IgD-negative memory B cell (primary cell): ENCODE results near the gene ZBTB21. TPM values are rescaled to one million over a fixed set of nuclear protein-coding genes. Genes with fewer than 3 reads are reported as not detected.
A peak's percentile ranks its signal among the peaks of the same experiment; 100 is the strongest.

Source experiments
- H3K27ac Mint-ChIP-seq, 3 donors: one replicate each; pipeline ENCODE4 v1.8.0; 2020 to 2022; ENCODE audit warnings: mild to moderate bottlenecking in 3 of 3, mixed read lengths in 3 of 3, moderate library complexity in 1 of 3
- H3K27me3 Mint-ChIP-seq: one replicate; pipeline ENCODE4 v1.8.0; 2021; ENCODE audit warnings: mixed read lengths
- H3K36me3 Mint-ChIP-seq: one replicate; pipeline ENCODE4 v1.8.0; 2020; ENCODE audit warnings: mild to moderate bottlenecking, mixed read lengths
- H3K4me1 Mint-ChIP-seq, 3 donors: one replicate each; pipeline ENCODE4 v1.8.0; 2020 to 2022; ENCODE audit warnings: mixed read lengths in 3 of 3, mild to moderate bottlenecking in 1 of 3
- H3K4me3 Mint-ChIP-seq, 4 donors: one replicate each; pipeline ENCODE4 v1.8.0; 2020 to 2022; ENCODE audit warnings: mild to moderate bottlenecking in 4 of 4, mixed read lengths in 4 of 4, moderate library complexity in 3 of 4
- H3K9me3 Mint-ChIP-seq, 3 donors: one replicate each; pipeline ENCODE4 v1.8.0; 2020 to 2021; ENCODE audit warnings: mixed read lengths in 3 of 3, mild to moderate bottlenecking in 1 of 3
- polyA plus RNA-seq: library from polyadenylated mRNA; unstranded; fragments of 300-500 nt; fragmentation: Illumina TruSeq; gene quantifications from one replicate; pipeline ENCODE4 v1.2.3, GENCODE V29; 2021

The ZBTB21 gene
- polyA plus RNA-seq, 1 donor from 2014 or later, result 8.0 TPM

GRCh38 chr21:41979335-41979734 lies 30.8 kb downstream of the ZBTB21 start:
- H3K36me3 Mint-ChIP-seq, result peaks cover 3% of the 10 kb centered on the region
- peaks cover 0 to 3% (median under 1%) of the 10 kb centered on the region in 3 donors for H3K4me1 Mint-ChIP-seq
- peaks cover 4% of the 10 kb centered on the region for H3K27me3 Mint-ChIP-seq
- H3K4me3 Mint-ChIP-seq, result no peak overlapping the region
- H3K27ac Mint-ChIP-seq, result no peak overlapping the region
- H3K9me3 Mint-ChIP-seq, result peaks cover 10 to 16% (median 10%) of the 10 kb centered on the region in 3 donors

GRCh38 chr21:41977034-41977950 lies 32.9 kb downstream of the ZBTB21 start:
- Mint-ChIP-seq H3K36me3 (peaks cover 3% of the 10 kb centered on the region), H3K27ac (no peak overlapping the region), H3K9me3 (peaks cover 5 to 8% (median 7%) of the 10 kb centered on the region in 3 donors), H3K27me3 (peaks cover 3% of the 10 kb centered on the region), H3K4me3 (no peak overlapping the region), H3K4me1 (peaks cover 0 to 8% (median 7%) of the 10 kb centered on the region in 3 donors)

- Mint-ChIP-seq H3K27ac (no peak overlapping the region), H3K36me3 (peaks cover 3% of the 10 kb centered on the region), H3K4me3 (no peak overlapping the region), H3K4me1 (peaks cover 0 to 8% (median 7%) of the 10 kb centered on the region in 3 donors), H3K9me3 (peaks cover 4 to 7% (median 5%) of the 10 kb centered on the region in 3 donors), H3K27me3 (peaks cover 3% of the 10 kb centered on the region)
Observed at GRCh38 chr21:41976611-41977010, 33.5 kb downstream of the ZBTB21 start.

DNA sequence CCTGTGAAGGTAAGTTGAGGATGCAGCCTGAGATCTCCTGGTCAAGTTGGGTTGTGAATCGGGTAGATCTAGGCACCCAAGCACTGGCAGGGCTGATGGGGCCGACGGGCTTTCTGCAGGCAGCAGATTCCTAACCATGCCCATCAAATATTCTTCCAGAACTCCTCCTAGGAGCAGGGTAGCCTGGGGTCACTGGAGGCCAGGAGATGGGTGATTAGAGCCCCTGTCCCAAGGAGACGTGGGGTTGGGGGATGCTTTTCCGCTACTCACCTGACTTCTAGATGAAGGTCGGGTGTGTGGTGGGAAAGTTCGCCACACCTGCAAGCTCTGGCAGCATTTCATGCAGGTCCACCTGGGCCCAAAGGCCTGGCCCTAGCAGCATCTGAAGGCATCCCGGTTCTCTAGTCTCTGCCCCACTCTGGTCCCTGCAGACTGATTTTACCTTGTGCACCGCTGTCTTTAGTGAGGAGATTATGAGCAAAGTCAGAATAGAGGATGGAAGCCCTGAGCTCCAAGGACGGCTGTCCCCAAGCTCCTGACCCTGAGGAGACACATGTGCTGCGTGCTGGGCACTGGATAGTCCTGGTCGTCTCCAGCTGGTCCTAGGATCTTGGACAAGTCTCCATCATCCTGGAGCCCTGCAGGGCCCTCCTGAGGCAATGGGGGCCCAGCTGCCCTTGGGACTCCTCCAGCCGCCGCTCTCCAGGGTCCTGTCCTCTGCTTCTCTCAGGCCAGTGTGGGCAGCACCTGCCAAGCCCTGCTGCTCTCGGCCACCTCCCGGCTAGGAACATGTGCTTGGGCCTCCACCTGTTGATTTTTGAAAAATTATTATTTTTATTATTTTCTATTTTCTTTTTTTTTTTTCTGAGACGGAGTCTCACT lies 34.5 kb downstream of the ZBTB21 start:
- no peak overlapping the region for H3K4me3 Mint-ChIP-seq
- H3K36me3 Mint-ChIP-seq, result peaks cover 3% of the 10 kb centered on the region
- H3K9me3 Mint-ChIP-seq, result peaks cover 4 to 7% (median 5%) of the 10 kb centered on the region in 3 donors
- peaks cover 3% of the 10 kb centered on the region for H3K27me3 Mint-ChIP-seq
- H3K27ac Mint-ChIP-seq, result no peak overlapping the region
- H3K4me1 Mint-ChIP-seq, result peaks cover 0 to 8% (median 7%) of the 10 kb centered on the region in 3 donors

GRCh38 chr21:41974752-41975053 lies 35.5 kb downstream of the ZBTB21 start:
- no peak overlapping the region for H3K27ac Mint-ChIP-seq
- peaks cover 3% of the 10 kb centered on the region for H3K27me3 Mint-ChIP-seq
- H3K4me3 Mint-ChIP-seq, result peak overlapping the region in 1 of 4 donors; percentile 63
- H3K4me1 Mint-ChIP-seq, result peaks cover 0 to 8% (median 7%) of the 10 kb centered on the region in 3 donors
- H3K9me3 Mint-ChIP-seq, result peaks cover 4 to 7% (median 5%) of the 10 kb centered on the region in 3 donors
- peaks cover 1% of the 10 kb centered on the region for H3K36me3 Mint-ChIP-seq

DNA sequence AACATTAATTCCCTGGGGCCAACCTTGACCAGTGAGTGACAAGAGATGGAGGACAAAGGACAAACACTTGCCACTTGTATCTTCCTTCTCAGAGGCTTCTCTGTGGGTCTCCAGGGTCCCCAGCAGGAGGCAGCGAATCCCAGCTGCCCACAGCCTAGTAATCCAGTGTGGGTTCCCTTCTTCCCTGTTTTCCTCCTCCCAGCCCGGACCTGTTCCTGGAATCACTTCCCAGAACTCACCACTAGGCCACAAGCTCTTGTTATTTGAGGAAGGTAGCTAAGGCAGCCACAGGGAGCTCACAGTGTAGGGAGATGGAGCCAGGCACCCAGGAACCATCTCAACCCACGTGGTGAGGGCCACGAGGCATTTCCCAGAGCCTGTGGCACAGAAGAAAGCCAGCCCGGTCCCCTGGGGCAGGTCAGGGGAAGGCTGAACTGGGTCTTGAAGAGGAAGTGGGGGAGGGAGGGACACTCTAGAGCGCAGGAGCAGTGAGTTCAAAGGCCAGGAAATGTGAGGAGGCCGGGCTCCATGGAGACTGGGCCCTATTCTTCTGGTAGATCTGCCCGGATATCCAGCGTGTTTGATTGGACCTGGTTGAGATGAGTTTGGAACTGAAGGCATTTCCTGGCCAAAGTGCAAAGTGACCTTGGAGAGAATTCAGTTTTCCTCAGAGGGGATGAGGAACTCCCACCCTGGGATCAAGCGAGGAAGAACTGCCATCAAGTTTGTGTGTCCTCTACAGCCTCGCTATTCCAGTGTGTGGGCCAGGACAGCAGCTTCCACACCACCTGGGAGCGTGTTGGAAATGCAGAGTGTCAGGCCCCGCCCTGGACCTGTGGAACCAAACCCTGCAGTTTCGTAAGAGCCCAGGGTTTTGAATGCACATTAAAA lies 36.1 kb downstream of the ZBTB21 start:
- H3K4me3 Mint-ChIP-seq, result peak overlapping the region in 2 of 4 donors; percentile 65 to 72
- no peaks in the 10 kb centered on the region for H3K27me3 Mint-ChIP-seq
- H3K27ac Mint-ChIP-seq, result peak overlapping the region in 1 of 3 donors; percentile 23
- peaks cover 0 to 2% (median 2%) of the 10 kb centered on the region in 3 donors for H3K9me3 Mint-ChIP-seq
- peaks cover 0 to 8% (median 7%) of the 10 kb centered on the region in 3 donors for H3K4me1 Mint-ChIP-seq
- H3K36me3 Mint-ChIP-seq, result no peaks in the 10 kb centered on the region

- Mint-ChIP-seq H3K27ac (peak overlapping the region in 1 of 3 donors; percentile 23), H3K27me3 (peaks cover 1% of the 10 kb centered on the region), H3K9me3 (no peaks in the 10 kb centered on the region), H3K4me1 (peaks cover 0 to 8% (median 7%) of the 10 kb centered on the region in 3 donors), H3K36me3 (no peaks in the 10 kb centered on the region), H3K4me3 (no peak overlapping the region)
Observed at GRCh38 chr21:41973427-41973831, 36.7 kb downstream of the ZBTB21 start.

DNA sequence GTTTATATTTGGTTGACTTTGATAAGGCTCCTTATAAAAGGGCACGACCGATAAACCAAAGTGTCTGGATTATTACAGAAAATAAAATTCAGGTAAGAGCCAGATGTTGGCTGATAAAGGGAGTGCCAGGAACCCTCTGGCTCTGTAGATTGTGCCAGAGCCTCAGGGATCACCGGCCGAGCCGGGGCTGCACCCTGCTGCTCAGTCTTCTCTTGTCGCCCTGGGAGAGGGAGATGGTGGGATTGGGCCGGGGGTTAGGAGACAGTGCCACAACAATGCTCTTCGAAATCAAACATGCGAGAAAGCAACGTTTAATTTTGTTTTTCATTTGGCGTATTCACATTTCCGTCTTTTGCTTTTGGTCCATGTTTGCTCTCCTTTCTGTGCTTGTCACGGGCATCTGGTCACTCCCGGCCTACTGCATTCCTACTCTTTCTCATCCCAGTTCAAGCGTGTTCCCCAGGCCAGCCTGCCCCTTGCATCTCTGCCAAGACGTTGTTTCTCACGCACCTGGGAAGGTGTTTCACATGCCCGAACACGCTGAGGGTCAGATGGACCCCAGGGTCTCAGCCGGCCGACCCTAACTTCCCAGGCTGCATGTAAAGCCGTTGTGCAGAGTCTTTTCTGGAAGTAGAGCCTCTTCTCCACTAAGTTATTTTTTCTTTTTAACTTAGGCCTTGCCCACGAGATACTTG lies 37.5 kb downstream of the ZBTB21 start:
- peaks cover 0 to 8% (median 7%) of the 10 kb centered on the region in 3 donors for H3K4me1 Mint-ChIP-seq
- H3K27me3 Mint-ChIP-seq, result peaks cover 1% of the 10 kb centered on the region
- H3K9me3 Mint-ChIP-seq, result no peaks in the 10 kb centered on the region
- no peaks in the 10 kb centered on the region for H3K36me3 Mint-ChIP-seq
- H3K4me3 Mint-ChIP-seq, result no peak overlapping the region
- H3K27ac Mint-ChIP-seq, result no peak overlapping the region

DNA sequence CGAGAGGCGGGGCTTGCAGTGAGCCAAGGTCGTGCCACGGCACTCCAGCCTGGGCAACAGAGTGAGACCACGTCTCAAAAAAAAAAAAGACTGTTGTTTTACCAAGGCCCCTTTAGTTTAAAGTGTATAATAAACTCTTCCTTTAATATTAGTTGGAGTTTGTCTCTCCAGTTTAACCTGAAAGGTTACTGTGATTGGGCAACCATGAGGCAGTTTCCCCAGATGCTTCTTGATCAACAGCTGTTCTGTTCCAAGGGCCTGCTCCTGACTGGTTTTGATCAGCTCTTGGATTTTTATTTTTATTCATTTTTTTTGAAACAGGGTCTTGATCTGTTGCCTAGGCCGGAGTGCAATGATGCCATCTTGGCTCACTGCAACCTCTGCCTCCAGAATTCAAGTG lies 38.3 kb downstream of the ZBTB21 start:
- peaks cover 1% of the 10 kb centered on the region for H3K27me3 Mint-ChIP-seq
- H3K27ac Mint-ChIP-seq, result no peak overlapping the region
- H3K9me3 Mint-ChIP-seq, result no peaks in the 10 kb centered on the region
- no peaks in the 10 kb centered on the region for H3K36me3 Mint-ChIP-seq
- no peak overlapping the region for H3K4me3 Mint-ChIP-seq
- peaks cover 0 to 8% (median 7%) of the 10 kb centered on the region in 3 donors for H3K4me1 Mint-ChIP-seq

GRCh38 chr21:41970751-41971653 lies 39.2 kb downstream of the ZBTB21 start:
- H3K36me3 Mint-ChIP-seq, result no peaks in the 10 kb centered on the region
- H3K9me3 Mint-ChIP-seq, result no peaks in the 10 kb centered on the region
- H3K27me3 Mint-ChIP-seq, result peaks cover 1% of the 10 kb centered on the region
- H3K4me3 Mint-ChIP-seq, result no peak overlapping the region
- H3K4me1 Mint-ChIP-seq, result peaks cover 0 to 8% (median 7%) of the 10 kb centered on the region in 3 donors
- H3K27ac Mint-ChIP-seq, result peak overlapping the region in 1 of 3 donors; percentile 11

DNA sequence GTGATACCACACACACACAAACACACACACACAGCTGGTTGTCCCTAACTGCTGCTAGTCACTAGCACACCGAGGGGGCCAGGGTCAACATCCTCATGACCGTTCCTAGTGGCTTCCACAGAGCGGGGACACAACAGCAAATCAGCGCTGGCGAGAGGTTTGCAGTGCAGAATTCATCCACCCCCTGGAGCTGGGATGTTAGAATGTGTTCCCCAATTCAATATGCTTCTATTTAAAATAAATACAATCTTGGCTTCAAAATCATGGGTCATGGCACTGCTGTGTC lies 40.1 kb downstream of the ZBTB21 start:
- Mint-ChIP-seq H3K4me1 (peaks cover 2 to 10% (median 9%) of the 10 kb centered on the region in 3 donors), H3K27me3 (peaks cover 5% of the 10 kb centered on the region), H3K36me3 (no peaks in the 10 kb centered on the region), H3K27ac (no peak overlapping the region), H3K9me3 (no peaks in the 10 kb centered on the region), H3K4me3 (no peak overlapping the region)

DNA sequence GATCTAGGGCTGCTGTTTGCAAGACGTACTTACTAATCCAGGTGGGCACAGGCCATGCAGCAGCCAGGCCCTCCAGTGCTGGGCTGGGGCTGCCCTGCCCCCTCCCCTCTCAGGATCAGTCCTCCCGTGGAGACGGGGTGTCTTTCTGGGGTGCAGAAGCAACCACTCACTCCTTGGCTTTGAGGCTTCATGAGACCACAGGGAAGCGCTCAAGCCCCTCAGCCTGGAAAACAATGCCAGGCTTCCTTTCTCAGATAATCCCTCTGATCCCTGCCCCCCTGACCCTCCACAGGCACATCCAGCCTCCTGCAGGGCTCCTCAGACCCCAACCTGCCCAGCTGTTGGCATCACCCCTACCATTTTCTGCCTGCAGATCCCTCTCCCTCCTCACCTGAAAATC lies 42.5 kb downstream of the ZBTB21 start:
- H3K9me3 Mint-ChIP-seq, result no peaks in the 10 kb centered on the region
- no peaks in the 10 kb centered on the region for H3K36me3 Mint-ChIP-seq
- no peak overlapping the region for H3K27ac Mint-ChIP-seq
- H3K4me3 Mint-ChIP-seq, result no peak overlapping the region
- peaks cover 3 to 6% (median 5%) of the 10 kb centered on the region in 3 donors for H3K4me1 Mint-ChIP-seq
- H3K27me3 Mint-ChIP-seq, result peaks cover 20% of the 10 kb centered on the region
